Hepatic stellate cell (primary cell): Measurements from ENCODE around the gene CARMIL1.

Experiments
- DNase-seq: peaks from one replicate; pipeline ENCODE4 v3.0.0; 2011; ENCODE audit warnings: low spot score

The CARMIL1 gene

DNA sequence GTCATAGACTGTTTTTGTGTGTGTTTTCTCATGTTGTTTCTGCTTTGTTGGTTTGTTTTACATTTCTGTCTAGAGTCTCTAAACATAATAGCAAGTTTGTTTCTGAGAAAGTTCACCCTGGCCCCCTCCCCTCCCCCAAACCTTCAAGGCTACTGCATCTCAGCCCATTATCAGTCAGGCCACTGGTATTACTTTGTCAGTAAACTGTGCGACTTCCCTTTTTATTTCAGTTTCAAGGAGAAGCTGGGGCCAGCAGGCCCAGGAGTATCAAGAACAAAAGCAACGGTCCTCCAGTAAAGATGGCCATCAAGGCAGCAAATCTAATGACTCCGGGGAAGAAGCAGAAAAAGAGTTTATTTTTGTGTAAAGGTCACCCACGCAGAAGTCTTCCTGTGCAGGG is 340.0 kb downstream of the CARMIL1 start:
- DNase-seq = no peak

DNA sequence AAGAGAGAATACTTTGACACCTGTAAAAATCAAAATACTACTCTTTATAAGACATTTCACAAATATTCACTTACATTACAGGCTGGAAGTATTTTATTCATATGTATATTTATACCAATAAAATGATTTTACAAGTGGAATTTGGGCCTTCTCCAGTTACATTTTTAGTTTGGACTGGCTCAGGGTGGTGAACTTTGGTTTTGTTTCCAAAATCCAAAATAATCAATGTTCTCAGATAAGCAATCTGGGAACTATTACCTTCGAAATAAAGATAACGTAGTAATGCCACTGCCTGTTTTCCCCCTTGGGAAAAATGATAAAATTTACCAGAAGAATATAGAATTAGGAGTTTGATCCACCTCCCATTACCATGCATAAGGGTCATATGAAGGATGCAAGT is 341.2 kb downstream of the CARMIL1 start:
- no peak for DNase-seq

DNA sequence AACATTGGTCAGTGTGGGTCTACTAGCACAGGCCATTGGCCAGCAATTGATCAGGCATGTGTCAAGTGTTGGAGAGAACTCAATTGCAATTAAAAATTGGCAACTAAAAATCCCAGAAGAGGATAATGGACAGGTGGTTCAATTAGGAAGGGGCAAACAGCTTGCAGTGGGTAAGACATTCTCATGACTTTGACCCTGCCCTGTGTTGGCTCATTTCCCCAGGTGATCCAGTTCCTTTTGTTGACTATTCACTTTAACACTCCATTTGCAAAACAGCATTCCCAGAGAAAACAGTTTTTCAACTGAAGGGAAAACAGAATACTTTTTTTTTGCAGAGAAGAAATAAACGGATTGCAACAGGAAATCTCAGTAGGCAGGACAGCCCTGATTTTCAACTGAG is 343.9 kb downstream of the CARMIL1 start:
- no peak for DNase-seq

DNA sequence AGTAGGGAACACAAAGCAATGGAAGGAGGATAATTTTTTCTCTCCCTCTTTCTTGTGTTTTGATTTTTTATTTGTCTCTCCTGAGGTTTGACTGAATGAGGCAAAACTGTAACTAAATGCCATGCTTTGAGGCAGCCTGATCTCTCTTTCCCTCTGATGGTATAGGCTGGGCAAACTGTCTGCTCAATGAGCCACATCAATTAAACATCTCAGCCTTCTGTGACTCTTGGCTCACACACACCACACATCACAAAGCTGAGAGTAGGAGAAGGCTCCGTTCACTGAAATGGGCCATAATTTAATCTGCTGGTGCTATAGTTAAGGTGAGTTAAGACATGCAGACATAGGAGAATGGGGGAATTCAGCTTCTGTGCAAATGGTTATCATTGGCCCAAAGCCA is 344.7 kb downstream of the CARMIL1 start:
- no peak for DNase-seq

DNA sequence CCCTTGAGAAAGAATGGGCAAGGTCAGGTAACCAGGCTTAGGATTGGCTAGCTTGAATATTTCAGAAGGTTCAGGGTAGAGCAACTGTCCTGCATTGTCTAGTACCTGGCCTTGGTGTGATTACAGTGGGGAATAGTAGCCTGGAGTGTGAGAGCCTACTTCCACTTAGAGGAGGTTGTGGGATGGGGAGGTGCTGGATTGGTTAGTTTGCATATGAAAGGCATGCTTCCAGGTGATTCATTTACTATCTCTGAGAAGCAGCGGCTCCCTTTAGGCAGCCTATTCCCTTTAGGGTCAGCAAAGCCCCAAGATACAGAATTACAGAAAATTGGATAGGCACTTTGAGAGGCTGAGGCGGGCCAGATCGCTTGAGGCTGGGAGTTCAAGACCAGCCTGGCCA is 347.8 kb downstream of the CARMIL1 start:
- no peak for DNase-seq

DNA sequence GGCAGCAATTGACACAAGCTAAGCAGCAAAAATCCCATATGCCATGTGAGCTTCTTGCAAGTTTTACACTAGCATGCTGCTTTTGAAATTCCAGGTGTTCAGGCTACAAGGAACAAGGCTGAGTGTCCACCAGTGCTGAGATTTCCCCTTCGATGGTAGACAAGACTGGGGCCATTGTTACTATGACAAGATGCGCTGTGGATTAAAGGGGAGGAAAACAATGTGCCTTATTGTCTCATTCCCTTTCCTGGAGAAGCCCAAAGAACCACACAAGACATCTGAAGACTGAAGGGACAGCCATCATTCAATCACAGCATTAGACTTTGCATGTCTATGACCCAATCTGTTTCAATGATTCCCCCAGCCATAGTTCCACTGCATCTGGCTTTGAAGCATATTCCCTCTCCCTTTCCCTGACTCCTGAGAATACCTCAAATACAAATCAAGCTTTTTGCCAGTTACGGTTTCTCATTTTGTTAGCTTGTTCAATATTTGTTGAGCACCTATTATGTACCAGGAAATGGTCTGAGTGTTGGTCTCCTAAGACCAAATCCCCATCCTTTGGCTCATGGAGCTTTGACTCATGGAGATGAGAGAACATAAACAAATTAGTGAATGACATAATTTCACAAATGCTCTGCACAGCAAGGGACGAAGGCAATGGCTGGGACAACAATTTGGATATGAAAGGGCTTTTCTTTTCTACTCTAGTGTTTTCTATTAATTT is 349.5 kb downstream of the CARMIL1 start:
- no peak for DNase-seq

DNA sequence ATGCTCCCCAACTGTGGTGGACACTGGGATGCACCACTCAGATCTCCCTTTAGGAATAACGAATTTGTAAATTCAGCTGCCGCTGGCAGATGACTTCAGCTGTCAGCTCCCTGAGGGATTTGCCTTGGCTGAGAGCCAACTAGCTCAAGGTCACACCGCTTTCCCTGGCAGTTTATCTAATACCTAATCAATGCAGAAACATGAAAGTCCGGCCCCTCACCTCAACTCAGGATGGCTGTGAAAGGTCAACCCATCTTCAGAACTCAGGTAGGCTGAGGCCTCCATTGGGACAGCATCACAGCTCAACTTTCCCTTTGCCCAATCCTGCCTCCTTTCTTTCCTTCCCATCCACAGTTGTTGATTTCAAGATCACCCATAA is 350.0 kb downstream of the CARMIL1 start:
- DNase-seq = no peak

DNA sequence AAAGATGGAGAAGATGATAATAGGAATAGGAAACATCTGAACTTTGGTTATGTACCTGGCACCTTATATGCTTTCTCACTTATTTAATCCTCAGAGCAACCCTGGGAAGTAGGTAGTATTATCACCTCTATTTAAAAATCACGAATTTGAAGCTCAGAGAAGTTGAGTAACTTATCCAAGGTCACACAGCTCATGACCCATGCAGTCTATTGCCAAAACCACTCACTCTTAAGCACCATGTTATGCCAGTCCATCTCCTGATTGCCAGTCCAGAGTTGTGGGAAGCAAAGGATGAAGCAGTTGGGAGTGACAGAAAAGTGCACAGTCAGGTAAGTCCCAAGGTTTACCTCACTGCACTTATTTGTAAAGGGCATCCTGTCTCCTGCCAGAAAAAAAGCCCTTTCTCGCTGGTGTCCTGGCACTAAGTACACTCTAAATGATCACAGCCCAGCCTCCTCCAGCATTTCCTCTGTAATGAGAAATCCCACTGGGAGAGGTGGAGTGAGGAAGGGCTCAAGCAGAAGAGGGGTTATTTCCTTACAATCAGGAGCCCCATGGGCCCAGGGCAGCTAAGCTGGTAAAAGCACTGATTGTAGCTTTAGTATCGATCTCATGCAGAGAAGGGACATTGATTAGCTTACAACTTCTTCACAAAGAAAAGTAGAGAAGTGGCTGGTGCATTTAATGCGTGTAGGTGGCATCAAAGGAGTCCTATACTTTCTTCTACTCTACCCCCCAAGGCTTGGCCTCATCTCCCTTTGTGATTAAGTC is 351.5 kb downstream of the CARMIL1 start:
- DNase-seq = no peak

DNA sequence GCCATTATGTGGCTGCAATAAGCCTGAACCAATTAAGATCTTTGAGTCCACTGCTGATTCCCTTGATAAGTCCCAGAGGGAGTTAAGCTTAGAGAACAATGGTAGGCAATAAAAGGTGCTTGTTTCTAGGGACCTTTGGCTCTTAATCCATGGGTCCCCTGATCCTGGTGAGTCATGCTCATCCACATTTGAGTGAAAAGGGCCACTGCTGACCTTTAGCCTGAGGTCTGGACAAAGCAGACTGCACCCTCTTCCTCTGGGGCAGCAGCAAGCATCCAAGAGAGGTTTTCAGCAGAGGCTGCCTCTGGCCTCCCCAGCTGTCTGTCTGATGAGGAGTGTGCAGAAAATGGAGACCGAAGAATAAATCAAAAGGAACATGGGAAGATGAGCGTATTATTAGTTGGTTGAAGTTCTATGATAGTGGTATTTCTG is 356.7 kb downstream of the CARMIL1 start:
- DNase-seq = no peak

DNA sequence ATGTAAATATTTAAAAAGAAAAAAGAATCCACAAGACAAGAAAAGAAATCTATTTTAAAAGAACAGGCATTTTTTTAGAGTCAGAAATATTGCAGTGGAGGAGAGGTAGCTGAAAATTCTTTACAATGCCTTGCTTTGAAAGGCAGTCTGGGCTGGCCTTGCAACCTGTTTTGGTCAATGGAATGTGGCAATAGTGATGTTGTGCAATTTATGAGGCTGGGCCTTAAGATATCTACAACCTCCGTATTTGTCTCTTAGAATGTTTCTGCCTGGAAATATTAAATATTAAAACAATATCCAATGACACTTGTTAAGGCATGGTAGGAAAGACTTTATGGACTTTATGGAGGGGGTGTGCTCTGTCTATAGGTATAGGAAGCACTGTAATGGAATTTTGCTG is 358.0 kb downstream of the CARMIL1 start:
- DNase-seq = no peak

DNA sequence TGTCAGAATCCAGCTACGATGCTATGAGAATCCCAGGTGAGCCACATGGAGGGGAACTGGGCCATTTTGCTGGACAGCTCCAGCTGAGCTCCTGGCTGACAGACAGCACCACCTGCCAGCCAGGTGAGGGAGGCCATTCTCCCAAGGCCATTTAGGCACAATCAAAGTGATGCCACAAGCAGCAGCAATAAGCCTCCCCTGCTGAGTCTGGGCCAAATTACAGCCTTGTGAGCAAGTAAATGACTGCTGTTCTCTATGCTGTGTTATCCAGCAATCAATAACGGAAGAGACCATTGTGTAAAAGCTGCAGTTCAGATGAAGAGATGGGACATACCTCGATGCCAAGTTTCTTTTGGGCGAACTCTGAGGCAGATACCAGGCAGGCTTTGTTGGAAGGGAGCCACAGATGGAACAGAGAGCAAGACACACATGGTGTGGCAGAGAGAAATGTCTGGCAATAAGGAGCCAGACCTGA is 358.8 kb downstream of the CARMIL1 start:
- DNase-seq = no peak

DNA sequence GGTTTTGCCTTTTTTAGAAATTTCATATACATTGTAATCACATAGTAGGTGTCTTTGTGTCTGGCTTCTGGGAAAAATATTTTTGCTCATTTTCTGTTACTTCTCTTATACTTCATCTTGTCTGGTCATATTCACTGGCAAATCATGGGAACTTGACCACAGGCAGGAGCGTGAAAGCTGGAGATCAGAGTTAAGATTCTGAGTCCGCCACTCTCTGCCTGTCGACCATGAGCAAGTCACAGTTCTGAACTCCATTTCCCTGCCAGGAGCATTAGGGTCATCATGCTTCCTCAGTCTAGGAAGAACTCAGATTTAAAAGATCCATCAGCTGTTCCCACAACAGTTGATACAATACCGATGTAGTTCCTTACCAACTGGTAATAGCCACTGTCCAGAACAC is 360.5 kb downstream of the CARMIL1 start:
- no peak for DNase-seq

DNA sequence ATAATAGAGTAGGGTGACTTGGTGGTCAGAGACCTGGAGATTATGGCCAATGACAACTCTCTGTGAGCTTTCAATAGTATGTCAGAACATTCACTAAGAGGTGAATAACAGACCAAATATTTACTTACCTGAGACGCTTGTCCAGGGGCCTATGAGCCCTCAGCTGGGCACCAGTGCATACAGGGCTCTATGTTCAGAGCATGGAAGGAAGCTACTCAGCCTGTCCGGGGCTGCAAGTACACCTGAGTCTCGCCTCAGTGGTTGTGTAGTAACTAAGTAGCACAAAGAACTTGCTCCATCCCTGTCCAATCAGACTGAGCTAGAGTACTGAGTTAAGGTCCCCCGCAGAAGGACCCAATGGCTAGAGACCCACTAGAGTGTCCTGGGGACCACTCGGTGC is 361.3 kb downstream of the CARMIL1 start:
- no peak for DNase-seq

DNA sequence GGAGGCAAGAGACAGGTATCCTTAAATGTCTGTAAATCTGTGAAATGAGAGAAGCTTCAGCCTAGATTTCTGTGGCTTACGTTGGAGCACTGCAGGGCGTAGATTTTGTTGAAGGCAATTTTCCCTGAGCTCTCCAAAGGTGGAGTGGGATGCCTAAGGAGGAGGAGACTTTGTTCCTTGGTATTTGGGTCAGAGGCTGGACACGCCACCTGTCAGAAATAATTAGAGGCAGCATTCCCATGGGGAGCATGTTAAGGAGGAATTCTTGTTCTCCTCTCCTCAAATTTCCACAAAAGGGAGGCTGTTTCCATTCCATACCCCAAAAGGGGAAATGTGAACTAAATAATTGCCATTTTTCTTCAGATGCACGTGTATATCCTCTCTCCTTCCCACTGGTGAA is 361.7 kb downstream of the CARMIL1 start:
- DNase-seq = no peak

DNA sequence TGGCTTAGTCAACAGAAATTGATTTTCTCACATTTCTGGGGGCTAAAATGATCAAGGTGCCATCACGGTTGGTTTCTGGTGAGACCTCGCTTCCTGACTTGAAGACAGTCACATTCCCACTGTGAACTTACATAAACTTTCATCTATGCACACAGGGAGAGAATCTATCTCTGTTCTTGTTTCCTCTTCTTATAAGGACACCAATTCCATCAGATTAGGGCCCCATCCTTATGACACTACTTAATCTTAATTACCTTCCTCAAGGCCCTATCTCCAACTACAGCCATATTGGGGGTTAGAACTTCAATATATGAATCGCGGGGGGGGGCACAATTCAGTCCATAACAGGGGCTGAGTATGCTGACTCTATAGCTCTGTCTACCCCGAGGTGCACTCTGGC is 362.2 kb downstream of the CARMIL1 start:
- no peak for DNase-seq

DNA sequence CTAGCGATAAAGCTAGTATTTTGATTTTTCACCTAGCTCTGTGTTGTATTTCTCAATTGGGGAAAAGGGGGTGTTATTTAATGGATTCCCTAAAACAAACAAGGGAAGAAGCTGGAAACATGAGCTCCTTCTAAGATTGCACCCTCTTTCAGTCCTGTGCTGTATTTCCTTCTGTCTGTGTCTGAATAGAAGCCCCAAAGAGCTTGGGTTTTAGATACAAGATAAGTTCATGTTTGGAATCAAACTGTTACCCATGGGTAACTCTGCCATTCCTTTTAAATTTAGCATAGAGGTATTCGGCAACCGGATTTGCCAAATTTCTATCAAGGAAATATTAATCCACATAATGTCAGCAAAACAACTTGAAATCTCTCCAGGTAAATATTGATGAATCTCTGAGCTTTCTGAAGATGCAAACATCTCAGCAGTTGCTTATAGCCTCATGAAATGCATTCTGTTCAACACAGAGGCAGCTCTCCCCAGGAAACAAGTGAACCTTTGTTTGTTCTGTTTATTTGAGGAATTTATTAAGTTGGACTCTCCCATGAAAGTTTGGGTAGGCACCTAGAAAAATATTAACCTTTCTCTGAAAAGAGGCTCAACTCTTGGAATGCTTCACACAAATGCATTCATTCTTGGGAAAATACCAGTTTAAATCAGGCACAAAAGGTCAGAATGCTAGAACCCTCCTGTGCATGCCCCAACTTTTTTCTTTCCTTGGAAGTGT is 362.9 kb downstream of the CARMIL1 start:
- no peak for DNase-seq

DNA sequence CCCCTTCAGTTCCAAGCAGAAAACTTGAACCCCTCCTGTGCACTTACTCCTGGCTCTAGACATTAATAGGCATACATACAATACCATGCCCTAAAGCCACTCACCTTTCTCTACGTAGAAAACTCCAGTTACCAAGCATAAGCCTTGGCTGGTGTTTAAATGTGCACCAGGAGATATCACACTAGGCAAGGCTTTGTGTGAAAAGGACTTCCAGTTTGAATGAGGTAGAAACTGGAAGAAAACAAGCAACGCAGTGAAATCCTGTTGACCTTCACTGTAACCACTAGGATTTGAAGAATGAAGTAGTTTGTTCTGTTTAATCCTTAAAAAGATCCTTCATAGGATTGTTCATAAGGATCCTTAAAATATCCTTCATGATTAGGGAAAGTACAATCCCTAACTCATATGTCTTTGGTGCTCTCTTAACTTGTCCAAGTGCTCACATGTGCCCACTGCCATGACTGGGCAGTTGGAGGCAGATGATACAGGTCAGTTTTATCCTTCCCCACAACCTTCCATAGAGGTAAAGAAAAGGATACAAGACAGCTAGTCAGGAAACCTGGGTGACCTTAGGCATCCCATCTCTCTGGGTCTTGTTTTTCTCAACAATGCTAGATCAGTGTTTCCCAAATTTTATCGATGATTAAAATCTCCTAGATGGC is 363.6 kb downstream of the CARMIL1 start:
- DNase-seq = no peak

DNA sequence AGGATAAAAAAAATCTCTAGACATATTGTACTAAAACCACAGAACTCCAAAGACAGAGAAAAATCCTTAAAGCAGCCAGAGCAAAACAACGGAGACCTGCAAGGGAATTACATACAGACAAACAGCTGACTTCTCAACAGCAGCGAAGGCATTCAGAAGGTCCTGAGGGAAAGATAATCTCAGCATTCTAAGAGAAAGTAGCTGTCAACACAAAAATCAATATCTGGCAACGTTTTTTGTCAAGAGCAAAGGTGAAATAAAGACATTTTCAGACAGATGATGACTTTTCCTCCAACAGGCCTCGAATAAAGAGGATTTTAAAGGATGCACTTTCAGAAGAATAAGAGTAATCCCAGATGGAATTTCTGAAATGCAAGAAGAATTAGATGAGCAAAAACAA is 366.7 kb downstream of the CARMIL1 start:
- no peak for DNase-seq

DNA sequence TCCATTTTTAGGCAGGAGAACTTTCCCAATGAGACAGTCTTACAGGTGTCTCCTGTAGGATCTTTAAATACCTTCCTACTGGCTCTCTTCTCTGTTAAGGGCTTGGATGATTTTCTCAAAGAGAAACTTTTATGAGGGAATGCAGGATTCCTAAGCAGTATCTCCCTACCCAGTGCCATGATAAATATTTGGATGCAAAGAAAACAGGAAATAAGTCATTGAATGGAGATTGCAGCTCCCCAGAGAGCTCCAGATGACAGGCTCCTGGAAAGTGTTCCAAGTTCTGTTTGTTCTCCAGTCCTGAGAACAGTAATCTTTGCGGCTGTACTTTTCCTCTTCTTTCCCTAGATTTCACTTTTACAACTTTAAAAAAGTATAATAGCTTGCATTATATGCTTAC is 370.4 kb downstream of the CARMIL1 start:
- no peak for DNase-seq

DNA sequence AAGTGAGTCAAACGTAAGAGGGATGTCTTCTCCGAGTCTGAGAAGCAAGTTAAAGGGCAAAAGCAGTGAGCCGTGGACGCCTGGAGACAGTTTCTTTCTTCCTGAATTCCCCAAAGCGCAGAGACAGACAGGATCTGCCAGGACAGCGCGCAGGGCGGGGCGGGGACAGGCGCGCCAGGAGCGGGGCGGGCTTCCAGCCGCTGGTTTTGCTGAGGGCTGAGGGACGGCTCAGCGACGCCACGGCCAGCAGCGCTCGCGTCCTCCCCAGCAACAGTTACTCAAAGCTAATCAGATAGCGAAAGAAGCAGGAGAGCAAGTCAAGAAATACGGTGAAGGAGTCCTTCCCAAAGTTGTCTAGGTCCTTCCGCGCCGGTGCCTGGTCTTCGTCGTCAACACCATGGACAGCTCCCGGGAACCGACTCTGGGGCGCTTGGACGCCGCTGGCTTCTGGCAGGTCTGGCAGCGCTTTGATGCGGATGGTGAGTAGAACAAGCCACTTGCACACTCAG is 372.9 kb downstream of the CARMIL1 start, which contains the start of gene SCGN:
SCGN (plus strand) TSS at position 209 of the 509 bp plus-strand sequence; CDS start at position 398, 189 bp downstream.
- DNase-seq = peak; percentile 38

DNA sequence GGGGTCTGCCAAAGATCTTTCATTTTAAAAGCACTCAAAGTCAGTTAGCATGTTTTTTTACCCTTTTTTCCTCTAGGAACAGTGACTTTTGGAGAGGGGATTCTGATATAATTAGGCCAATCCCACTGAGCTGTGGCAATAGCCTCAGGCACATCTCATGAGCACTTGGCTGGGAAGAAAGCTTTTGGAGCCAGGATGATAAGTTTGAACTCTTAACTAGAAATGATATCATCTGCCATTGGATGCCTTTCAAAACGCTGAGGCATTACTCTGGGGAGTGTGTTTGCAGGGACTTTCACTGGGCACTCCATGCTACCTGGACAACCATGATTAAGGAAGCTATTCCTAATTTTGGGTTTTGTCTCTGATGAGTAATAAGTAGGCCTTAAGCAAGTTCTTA is 376.5 kb downstream of the CARMIL1 start:
- no peak for DNase-seq
